CD4-positive, alpha-beta T cell treated with Interleukin-6 at 100 ng/mL for 8 hours (primary cell): Measurements from ENCODE around the gene XKR8.

Experiments
- DNase-seq: peaks from one replicate; pipeline ENCODE4 v3.0.0-alpha.2; 2020; ENCODE audit warnings: mixed read lengths, low spot score

Gene XKR8

GRCh38 chr1:27959792-27960603 lies at the start of gene XKR8:
TSS of gene XKR8 (plus strand) at chr1:27959973. CDS start at chr1:27960070, 97 bp downstream.
- peak; percentile 84 for DNase-seq

GRCh38 chr1:27912429-27912828 lies 47.3 kb upstream of the XKR8 start:
- no peak for DNase-seq

GRCh38 chr1:27915082-27915575 lies 44.6 kb upstream of the XKR8 start:
- DNase-seq: no peak

- no peak for DNase-seq
Measured at GRCh38 chr1:27922272-27922671, 37.5 kb upstream of the XKR8 start.

- no peak for DNase-seq
Measured at GRCh38 chr1:27928216-27928954, 31.4 kb upstream of the XKR8 start.

- no peak for DNase-seq
Measured at GRCh38 chr1:27931184-27931583, 28.6 kb upstream of the XKR8 start.

GRCh38 chr1:27931759-27932158 lies 28.0 kb upstream of the XKR8 start:
- no peak for DNase-seq

- DNase-seq: no peak
Measured at GRCh38 chr1:27934818-27935549, 24.8 kb upstream of the XKR8 start, which contains the start of gene SMPDL3B. TSS of gene SMPDL3B (plus strand) at chr1:27935000. CDS start at chr1:27935184, 184 bp downstream.

- DNase-seq: no peak
Measured at GRCh38 chr1:27935721-27936120, 24.1 kb upstream of the XKR8 start.

GRCh38 chr1:27936370-27936769 lies 23.4 kb upstream of the XKR8 start:
- DNase-seq: no peak

GRCh38 chr1:27937524-27937836 lies 22.3 kb upstream of the XKR8 start:
- DNase-seq: no peak

GRCh38 chr1:27938488-27938887 lies 21.3 kb upstream of the XKR8 start:
- DNase-seq: no peak

- peak; percentile 81 for DNase-seq
Measured at GRCh38 chr1:27940297-27940696, 19.5 kb upstream of the XKR8 start.

GRCh38 chr1:27940870-27941560 lies 18.8 kb upstream of the XKR8 start:
- no peak for DNase-seq

GRCh38 chr1:27941671-27942540 lies 17.9 kb upstream of the XKR8 start:
- no peak for DNase-seq

- DNase-seq: no peak
Measured at GRCh38 chr1:27945020-27945419, 14.8 kb upstream of the XKR8 start.

- DNase-seq: no peak
Measured at GRCh38 chr1:27949027-27949426, 10.7 kb upstream of the XKR8 start.

- DNase-seq: no peak
Measured at GRCh38 chr1:27951396-27951795, 8.4 kb upstream of the XKR8 start.

GRCh38 chr1:27952147-27952546 lies 7.6 kb upstream of the XKR8 start:
- DNase-seq: no peak

- DNase-seq: no peak
Measured at GRCh38 chr1:27954186-27954585, 5.6 kb upstream of the XKR8 start.

- DNase-seq: no peak
Measured at GRCh38 chr1:27955076-27955475, 4.7 kb upstream of the XKR8 start.
